IMR-90 (cell line): ENCODE measurements around the gene ABO. TPM values are rescaled to one million over a fixed set of nuclear protein-coding genes. Genes with fewer than 3 reads are reported as not detected.

Experiments used
- ATAC-seq: fragments of 200-7000 bp; cut with Tn5 transposase; 2 replicates; pipeline ENCODE4 v1.9.1; 2020; ENCODE audit warnings: low read depth, mild to moderate bottlenecking, moderate library complexity
- BruUV-seq: library from RNA; stranded (reverse); fragments of 400-500 nt; replicated peaks from 2 replicates; lab custom pipeline; 2021; lab: Mats Ljungman, UMichigan
- CTCF ChIA-PET: fragments of 300-600 bp; formaldehyde crosslinking; extraction: SDS; loops from one replicate; lab custom pipeline; 2021; ENCODE audit warnings: antibody characterized with exemption; lab: Yijun Ruan, JAX
- POLR2A ChIA-PET: fragments of 300-600 bp; sonication (Branson Sonifier 250); formaldehyde crosslinking; loops from one replicate; lab custom pipeline; 2022; ENCODE audit warnings: antibody characterized with exemption; ENCODE audit not compliant: unreplicated experiment; lab: Charles Lee
- DNase-seq: peaks from one replicate; pipeline ENCODE4 v3.0.0; 2013
- H2AFZ ChIP-seq: replicated peaks from 2 replicates; pipeline ENCODE3; 2013; ENCODE audit warnings: low read length, mild to moderate bottlenecking; ENCODE audit not compliant: poor library complexity
- H2AK5ac ChIP-seq: 2 replicates; pipeline ENCODE4 v1.6.1; 2013; ENCODE audit warnings: low read depth, low read length, inconsistent platforms
- H2AK9ac ChIP-seq: replicated peaks from 2 replicates; pipeline ENCODE3; 2013; ENCODE audit warnings: mild to moderate bottlenecking, low read depth, low read length, moderate library complexity; ENCODE audit not compliant: poor library complexity
- H2BK120ac ChIP-seq: 2 replicates; pipeline ENCODE4 v1.6.1; 2013; ENCODE audit warnings: low read depth, low read length, inconsistent platforms
- H2BK15ac ChIP-seq: 3 replicates; pipeline ENCODE4 v1.6.1; 2013; ENCODE audit warnings: low read depth, low read length, inconsistent platforms
- H2BK20ac ChIP-seq: 2 replicates; pipeline ENCODE4 v1.6.1; 2013; ENCODE audit warnings: low read depth, mild to moderate bottlenecking, inconsistent platforms, low read length, moderate library complexity
- H2BK5ac ChIP-seq: 2 replicates; pipeline ENCODE4 v1.6.1; 2013; ENCODE audit warnings: mild to moderate bottlenecking, low read depth, low read length, inconsistent platforms; ENCODE audit not compliant: poor library complexity, severe bottlenecking
- H3K14ac ChIP-seq: replicated peaks from 2 replicates; pipeline ENCODE4 v1.6.1; 2013; ENCODE audit warnings: low read depth, low read length, inconsistent platforms
- H3K18ac ChIP-seq: 2 replicates; pipeline ENCODE4 v1.6.1; 2013; ENCODE audit warnings: low read depth, low read length, control low read depth
- H3K23ac ChIP-seq: 2 replicates; pipeline ENCODE4 v1.6.1; 2013; ENCODE audit warnings: low read depth, low read length, inconsistent platforms
- H3K27ac ChIP-seq: 2 replicates; pipeline ENCODE4 v1.5.1; 2013; ENCODE audit warnings: mild to moderate bottlenecking, control low read depth, low read length; ENCODE audit not compliant: insufficient read depth
- H3K27me3 ChIP-seq: 2 replicates; pipeline ENCODE4 v1.6.1; 2013; ENCODE audit warnings: low read length; ENCODE audit not compliant: control insufficient read depth, insufficient read depth
- H3K36me3 ChIP-seq: 2 replicates; pipeline ENCODE4 v1.6.1; 2013; ENCODE audit warnings: low read length, mixed read lengths; ENCODE audit not compliant: control insufficient read depth, insufficient read depth
- H3K4ac ChIP-seq: 2 replicates; pipeline ENCODE4 v1.6.1; 2013; ENCODE audit warnings: low read depth, low read length, inconsistent platforms
- H3K4me1 ChIP-seq: 2 replicates; pipeline ENCODE4 v1.6.1; 2013; ENCODE audit warnings: low read length, mixed read lengths; ENCODE audit not compliant: control insufficient read depth, insufficient read depth
- H3K4me2 ChIP-seq: 2 replicates; pipeline ENCODE4 v1.6.1; 2013; ENCODE audit warnings: low read depth, mild to moderate bottlenecking, control low read depth, low read length, moderate library complexity
- H3K4me3 ChIP-seq: 2 replicates; pipeline ENCODE4 v1.5.1; 2013; ENCODE audit warnings: low read depth, mild to moderate bottlenecking, control low read depth, low read length, moderate library complexity; ENCODE audit not compliant: insufficient read depth
- H3K56ac ChIP-seq: 2 replicates; pipeline ENCODE4 v1.6.1; 2013; ENCODE audit warnings: low read length, inconsistent platforms; ENCODE audit not compliant: insufficient read depth; ENCODE audit errors: extremely low read depth
- H3K79me1 ChIP-seq, 2 experiments: 2 replicates each; pipeline ENCODE4 v1.6.1; 2013; ENCODE audit warnings: low read length in 2 of 2, inconsistent platforms in 1 of 2, low read depth in 1 of 2
- H3K9ac ChIP-seq: 2 replicates; pipeline ENCODE4 v1.6.1; 2013; ENCODE audit warnings: low read depth, low read length, control low read depth
- H3K9me1 ChIP-seq: 2 replicates; pipeline ENCODE4 v1.6.1; 2013; ENCODE audit warnings: low read length, inconsistent platforms; ENCODE audit not compliant: insufficient read depth
- H3K9me3 ChIP-seq: 2 replicates; pipeline ENCODE4 v1.6.1; 2013; ENCODE audit warnings: low read length; ENCODE audit not compliant: control insufficient read depth, insufficient read depth
- H4K20me1 ChIP-seq: 2 replicates; pipeline ENCODE4 v1.6.1; 2013; ENCODE audit warnings: low read length, inconsistent platforms; ENCODE audit not compliant: insufficient read depth
- H4K5ac ChIP-seq: 2 replicates; pipeline ENCODE4 v1.6.1; 2013; ENCODE audit warnings: mild to moderate bottlenecking, low read depth, low read length, control low read depth
- H4K8ac ChIP-seq, 2 experiments: 2 replicates each; pipeline ENCODE4 v1.6.1; 2013; ENCODE audit warnings: low read depth in 2 of 2, low read length in 2 of 2, control low read depth in 1 of 2, inconsistent platforms in 1 of 2
- H4K91ac ChIP-seq: 2 replicates; pipeline ENCODE4 v1.6.1; 2013; ENCODE audit warnings: low read depth, low read length, inconsistent platforms; ENCODE audit not compliant: insufficient read depth
- BHLHE40 ChIP-seq: fragments of 150-350 bp; IDR thresholded peaks from 2 replicates; pipeline ENCODE4 v1.6.1; 2016; ENCODE audit warnings: mild to moderate bottlenecking, low read depth, low read length
- MAFK ChIP-seq: IDR thresholded peaks from 2 replicates; pipeline ENCODE4 v1.6.1; 2012; ENCODE audit warnings: low read depth, low read length, improper control_type of control experiment
- WGBS, 2 experiments: methylation state at CpG; one replicate each; pipeline versions ENCODE4 v1.1.5 to v1.1.7; 2013; ENCODE audit warnings: missing lambda C conversion rate in 2 of 2; ENCODE audit not compliant: insufficient read length in 1 of 2; ENCODE audit errors: extremely low coverage in 2 of 2; 5-methylcytosine and 5-hydroxymethylcytosine counted together
- dilution Hi-C: fragments of 300-500 bp; cut with HindIII; formaldehyde crosslinking; loops from one replicate; pipeline ENCODE4 v1.14.3; 2018; ENCODE audit warnings: low sequenced_read_pairs; ENCODE audit not compliant: unreplicated experiment
- in situ Hi-C: fragments of 300-500 bp; cut with MboI; formaldehyde crosslinking; loops from 3 replicates; pipeline ENCODE4 v1.14.3; 2019; ENCODE audit warnings: low sequenced_read_pairs, inconsistent platforms, mixed read lengths
- intact Hi-C: fragments of 100-400 bp; cut with micrococcal nuclease; formaldehyde crosslinking; loops from 2 replicates; pipeline ENCODE4 v1.10.0; 2022
- polyA plus RNA-seq, 3 experiments: library from polyadenylated mRNA; depleted of rRNA; stranded (reverse); fragments of >200 nt; gene quantifications; 2 replicates each; pipeline ENCODE4 v1.2.3, GENCODE V29; 2012; ENCODE audit warnings: low replicate concordance in 1 of 3
- total RNA-seq: library from RNA; depleted of rRNA; stranded (reverse); fragments of >200 nt; gene quantifications from 2 replicates; pipeline ENCODE4 v1.2.3, GENCODE V29; 2012

The ABO gene
- total and polyA plus RNA-seq, 2 of the 4 experiments (the other 2 are of a cell fraction), result not detected

- Histone ChIP-seq H3K9me1 (no peaks in the 10 kb centered on the region), H3K79me1 (no peaks in the 10 kb centered on the region), H3K36me3 (no peaks in the 10 kb centered on the region), H3K27ac (no peak overlapping the region), H2AK9ac (no peak overlapping the region), H3K23ac (no peak overlapping the region), H3K27me3 (peaks cover 27% of the 10 kb centered on the region), H3K56ac (no peak overlapping the region), H3K14ac (no peak overlapping the region), H2BK120ac (no peak overlapping the region), H3K18ac (no peak overlapping the region), H2BK20ac (no peak overlapping the region), H4K91ac (no peak overlapping the region), H3K4ac (no peak overlapping the region), H3K9ac (no peak overlapping the region), H3K4me1 (no peaks in the 10 kb centered on the region), H4K5ac (no peak overlapping the region), H3K4me3 (no peak overlapping the region), H4K20me1 (no peaks in the 10 kb centered on the region), H2BK15ac (no peak overlapping the region), H2BK5ac (no peak overlapping the region), H3K4me2 (no peak overlapping the region), H2AK5ac (no peak overlapping the region), H4K8ac (no peak overlapping the region), H2AFZ (no peak overlapping the region), H3K9me3 (no peaks in the 10 kb centered on the region)
- in situ Hi-C loops (no loop called here), dilution Hi-C loops (no loop called here), intact Hi-C loops (no loop called here)
- ATAC-seq (no peak), DNase-seq (no peak)
- WGBS, 2 experiments, result no CpG with 5 or more reads among the region's 8 CpGs
- ChIA-PET CTCF (no interaction called here), POLR2A (interaction anchor here (0.6 kb wide), 1 partner anchor 125 kb away, joined by 4 read pairs; no protein-coding TSS in a partner anchor)
- no TSS peak for BruUV-seq
- TF ChIP-seq BHLHE40 (no peak), MAFK (peak; percentile 42)
These were observed 32.0 kb downstream of the ABO start for GRCh38 chr9:133242991-133243390.
